SK-N-SH (cell line): ENCODE results near the gene UST.

Source experiments
- CHD2 ChIP-seq: fragments of 150-350 bp; IDR thresholded peaks from 2 replicates; pipeline ENCODE4 v1.6.1; 2018; ENCODE audit warnings: low read length; ENCODE audit not compliant: partially characterized antibody
- CTCF ChIP-seq: fragments of 200-600 bp; sonication (generic); IDR thresholded peaks from 2 replicates; pipeline ENCODE4 v1.6.1; 2017; ENCODE audit warnings: antibody characterized with exemption, mild to moderate bottlenecking, moderate library complexity
- EZH2phosphoT487 ChIP-seq: fragments of 200-600 bp; sonication (generic); IDR thresholded peaks from 2 replicates; pipeline ENCODE4 v1.6.1; 2017; ENCODE audit warnings: low read depth, mixed run types, mild to moderate bottlenecking, antibody characterized with exemption, moderate library complexity, borderline replicate concordance
- FOXM1 ChIP-seq: IDR thresholded peaks from 2 replicates; pipeline ENCODE4 v1.4.0; 2012; ENCODE audit warnings: low read depth, mild to moderate bottlenecking
- JUND ChIP-seq: IDR thresholded peaks from 2 replicates; pipeline ENCODE4 v1.4.0; 2012
- MXI1 ChIP-seq: IDR thresholded peaks from 2 replicates; pipeline ENCODE4 v1.6.1; 2012; ENCODE audit warnings: mild to moderate bottlenecking, low read depth, low read length, improper control_type of control experiment
- NFIC ChIP-seq: IDR thresholded peaks from 2 replicates; pipeline ENCODE4 v1.4.0; 2012; ENCODE audit warnings: borderline replicate concordance
- POLR2AphosphoS5 ChIP-seq: IDR thresholded peaks from 2 replicates; pipeline ENCODE4 v1.6.1; 2012; ENCODE audit warnings: low read depth, low read length
- RAD21 ChIP-seq: IDR thresholded peaks from 2 replicates; pipeline ENCODE4 v1.6.1; 2012; ENCODE audit warnings: mild to moderate bottlenecking, low read length
- REST ChIP-seq: IDR thresholded peaks from 2 replicates; pipeline ENCODE4 v1.6.1; 2012; ENCODE audit warnings: mild to moderate bottlenecking, low read depth, low read length, moderate library complexity
- RFX5 ChIP-seq: IDR thresholded peaks from 2 replicates; pipeline ENCODE4 v1.6.1; 2012; ENCODE audit warnings: mild to moderate bottlenecking, improper control_type of control experiment, low read length
- USF2 ChIP-seq: fragments of 150-350 bp; IDR thresholded peaks from 2 replicates; pipeline ENCODE4 v1.6.1; 2017; ENCODE audit warnings: antibody characterized with exemption, low read length, low read depth, borderline replicate concordance
- YY1 ChIP-seq: IDR thresholded peaks from 2 replicates; pipeline ENCODE4 v1.4.0; 2012; ENCODE audit warnings: low read depth, mild to moderate bottlenecking

GRCh38 chr6:148738946-148739821 is 7.6 kb upstream of the UST start:
- TF ChIP-seq CTCF: no peak
- no peak for TF ChIP-seq JUND
- no peak for TF ChIP-seq RFX5
- no peak for TF ChIP-seq MXI1
- TF ChIP-seq REST: no peak
- no peak for TF ChIP-seq FOXM1
- TF ChIP-seq EZH2phosphoT487: no peak
- TF ChIP-seq YY1: no peak
- no peak for TF ChIP-seq CHD2
- no peak for TF ChIP-seq RAD21
- no peak for TF ChIP-seq NFIC
- no peak for TF ChIP-seq USF2
- no peak for TF ChIP-seq POLR2AphosphoS5
